IMR-90 (cell line): ENCODE results near the gene DCAF6. TPM values are rescaled to one million over a fixed set of nuclear protein-coding genes. Genes with fewer than 3 reads are reported as not detected.

Source experiments
- ATAC-seq: fragments of 200-7000 bp; cut with Tn5 transposase; 2 replicates; pipeline ENCODE4 v1.9.1; 2020; ENCODE audit warnings: low read depth, mild to moderate bottlenecking, moderate library complexity
- BruUV-seq: library from RNA; stranded (reverse); fragments of 400-500 nt; replicated peaks from 2 replicates; lab custom pipeline; 2021; lab: Mats Ljungman, UMichigan
- CTCF ChIA-PET: fragments of 300-600 bp; formaldehyde crosslinking; extraction: SDS; loops from one replicate; lab custom pipeline; 2021; ENCODE audit warnings: antibody characterized with exemption; lab: Yijun Ruan, JAX
- POLR2A ChIA-PET: fragments of 300-600 bp; sonication (Branson Sonifier 250); formaldehyde crosslinking; loops from one replicate; lab custom pipeline; 2022; ENCODE audit warnings: antibody characterized with exemption; ENCODE audit not compliant: unreplicated experiment; lab: Charles Lee
- DNase-seq: peaks from one replicate; pipeline ENCODE4 v3.0.0; 2013
- H2AFZ ChIP-seq: replicated peaks from 2 replicates; pipeline ENCODE3; 2013; ENCODE audit warnings: low read length, mild to moderate bottlenecking; ENCODE audit not compliant: poor library complexity
- H2AK5ac ChIP-seq: 2 replicates; pipeline ENCODE4 v1.6.1; 2013; ENCODE audit warnings: low read depth, low read length, inconsistent platforms
- H2AK9ac ChIP-seq: replicated peaks from 2 replicates; pipeline ENCODE3; 2013; ENCODE audit warnings: mild to moderate bottlenecking, low read depth, low read length, moderate library complexity; ENCODE audit not compliant: poor library complexity
- H2BK120ac ChIP-seq: 2 replicates; pipeline ENCODE4 v1.6.1; 2013; ENCODE audit warnings: low read depth, low read length, inconsistent platforms
- H2BK15ac ChIP-seq: 3 replicates; pipeline ENCODE4 v1.6.1; 2013; ENCODE audit warnings: low read depth, low read length, inconsistent platforms
- H2BK20ac ChIP-seq: 2 replicates; pipeline ENCODE4 v1.6.1; 2013; ENCODE audit warnings: low read depth, mild to moderate bottlenecking, inconsistent platforms, low read length, moderate library complexity
- H2BK5ac ChIP-seq: 2 replicates; pipeline ENCODE4 v1.6.1; 2013; ENCODE audit warnings: mild to moderate bottlenecking, low read depth, low read length, inconsistent platforms; ENCODE audit not compliant: poor library complexity, severe bottlenecking
- H3K14ac ChIP-seq: replicated peaks from 2 replicates; pipeline ENCODE4 v1.6.1; 2013; ENCODE audit warnings: low read depth, low read length, inconsistent platforms
- H3K18ac ChIP-seq: 2 replicates; pipeline ENCODE4 v1.6.1; 2013; ENCODE audit warnings: low read depth, low read length, control low read depth
- H3K23ac ChIP-seq: 2 replicates; pipeline ENCODE4 v1.6.1; 2013; ENCODE audit warnings: low read depth, low read length, inconsistent platforms
- H3K27ac ChIP-seq: 2 replicates; pipeline ENCODE4 v1.5.1; 2013; ENCODE audit warnings: mild to moderate bottlenecking, control low read depth, low read length; ENCODE audit not compliant: insufficient read depth
- H3K27me3 ChIP-seq: 2 replicates; pipeline ENCODE4 v1.6.1; 2013; ENCODE audit warnings: low read length; ENCODE audit not compliant: control insufficient read depth, insufficient read depth
- H3K36me3 ChIP-seq: 2 replicates; pipeline ENCODE4 v1.6.1; 2013; ENCODE audit warnings: low read length, mixed read lengths; ENCODE audit not compliant: control insufficient read depth, insufficient read depth
- H3K4ac ChIP-seq: 2 replicates; pipeline ENCODE4 v1.6.1; 2013; ENCODE audit warnings: low read depth, low read length, inconsistent platforms
- H3K4me1 ChIP-seq: 2 replicates; pipeline ENCODE4 v1.6.1; 2013; ENCODE audit warnings: low read length, mixed read lengths; ENCODE audit not compliant: control insufficient read depth, insufficient read depth
- H3K4me2 ChIP-seq: 2 replicates; pipeline ENCODE4 v1.6.1; 2013; ENCODE audit warnings: low read depth, mild to moderate bottlenecking, control low read depth, low read length, moderate library complexity
- H3K4me3 ChIP-seq: 2 replicates; pipeline ENCODE4 v1.5.1; 2013; ENCODE audit warnings: low read depth, mild to moderate bottlenecking, control low read depth, low read length, moderate library complexity; ENCODE audit not compliant: insufficient read depth
- H3K56ac ChIP-seq: 2 replicates; pipeline ENCODE4 v1.6.1; 2013; ENCODE audit warnings: low read length, inconsistent platforms; ENCODE audit not compliant: insufficient read depth; ENCODE audit errors: extremely low read depth
- H3K79me1 ChIP-seq, 2 experiments: 2 replicates each; pipeline ENCODE4 v1.6.1; 2013; ENCODE audit warnings: low read length in 2 of 2, inconsistent platforms in 1 of 2, low read depth in 1 of 2
- H3K9ac ChIP-seq: 2 replicates; pipeline ENCODE4 v1.6.1; 2013; ENCODE audit warnings: low read depth, low read length, control low read depth
- H3K9me1 ChIP-seq: 2 replicates; pipeline ENCODE4 v1.6.1; 2013; ENCODE audit warnings: low read length, inconsistent platforms; ENCODE audit not compliant: insufficient read depth
- H3K9me3 ChIP-seq: 2 replicates; pipeline ENCODE4 v1.6.1; 2013; ENCODE audit warnings: low read length; ENCODE audit not compliant: control insufficient read depth, insufficient read depth
- H4K20me1 ChIP-seq: 2 replicates; pipeline ENCODE4 v1.6.1; 2013; ENCODE audit warnings: low read length, inconsistent platforms; ENCODE audit not compliant: insufficient read depth
- H4K5ac ChIP-seq: 2 replicates; pipeline ENCODE4 v1.6.1; 2013; ENCODE audit warnings: mild to moderate bottlenecking, low read depth, low read length, control low read depth
- H4K8ac ChIP-seq, 2 experiments: 2 replicates each; pipeline ENCODE4 v1.6.1; 2013; ENCODE audit warnings: low read depth in 2 of 2, low read length in 2 of 2, control low read depth in 1 of 2, inconsistent platforms in 1 of 2
- H4K91ac ChIP-seq: 2 replicates; pipeline ENCODE4 v1.6.1; 2013; ENCODE audit warnings: low read depth, low read length, inconsistent platforms; ENCODE audit not compliant: insufficient read depth
- BHLHE40 ChIP-seq: fragments of 150-350 bp; IDR thresholded peaks from 2 replicates; pipeline ENCODE4 v1.6.1; 2016; ENCODE audit warnings: mild to moderate bottlenecking, low read depth, low read length
- CEBPB ChIP-seq: IDR thresholded peaks from 2 replicates; pipeline ENCODE4 v1.6.1; 2012; ENCODE audit warnings: low read depth, low read length, improper control_type of control experiment
- CHD1 ChIP-seq: IDR thresholded peaks from 2 replicates; pipeline ENCODE4 v1.6.1; 2012; ENCODE audit warnings: low read depth, low read length, improper control_type of control experiment
- FOS ChIP-seq: fragments of 150-350 bp; IDR thresholded peaks from 2 replicates; pipeline ENCODE4 v1.6.1; 2016; ENCODE audit warnings: low read depth, low read length
- MAFK ChIP-seq: IDR thresholded peaks from 2 replicates; pipeline ENCODE4 v1.6.1; 2012; ENCODE audit warnings: low read depth, low read length, improper control_type of control experiment
- MAZ ChIP-seq: IDR thresholded peaks from 2 replicates; pipeline ENCODE4 v1.6.1; 2012; ENCODE audit warnings: low read depth, mild to moderate bottlenecking, low read length, improper control_type of control experiment, moderate library complexity, borderline replicate concordance
- MXI1 ChIP-seq: IDR thresholded peaks from 2 replicates; pipeline ENCODE4 v1.6.1; 2012; ENCODE audit warnings: low read depth, mild to moderate bottlenecking, low read length, moderate library complexity, borderline replicate concordance
- NFE2L2 ChIP-seq: fragments of 150-350 bp; IDR thresholded peaks from 2 replicates; pipeline ENCODE4 v1.6.1; 2016; ENCODE audit warnings: low read depth, mild to moderate bottlenecking, low read length
- POLR2A ChIP-seq: IDR thresholded peaks from 2 replicates; pipeline ENCODE4 v1.6.1; 2012; ENCODE audit warnings: mild to moderate bottlenecking, low read depth, low read length
- RAD21 ChIP-seq: IDR thresholded peaks from 2 replicates; pipeline ENCODE4 v1.6.1; 2012; ENCODE audit warnings: low read length, improper control_type of control experiment
- RCOR1 ChIP-seq: IDR thresholded peaks from 2 replicates; pipeline ENCODE4 v1.6.1; 2012; ENCODE audit warnings: mild to moderate bottlenecking, low read length, improper control_type of control experiment; ENCODE audit not compliant: insufficient replicate concordance
- RFX5 ChIP-seq: IDR thresholded peaks from 2 replicates; pipeline ENCODE4 v1.8.0; 2012; ENCODE audit warnings: low read depth, mild to moderate bottlenecking, low read length, moderate library complexity
- SMC3 ChIP-seq: fragments of 150-350 bp; IDR thresholded peaks from 2 replicates; pipeline ENCODE4 v1.6.1; 2016; ENCODE audit warnings: low read depth, mild to moderate bottlenecking, antibody characterized with exemption, low read length, moderate library complexity
- WGBS, 2 experiments: methylation state at CpG; one replicate each; pipeline versions ENCODE4 v1.1.5 to v1.1.7; 2013; ENCODE audit warnings: missing lambda C conversion rate in 2 of 2; ENCODE audit not compliant: insufficient read length in 1 of 2; ENCODE audit errors: extremely low coverage in 2 of 2; 5-methylcytosine and 5-hydroxymethylcytosine counted together
- dilution Hi-C: fragments of 300-500 bp; cut with HindIII; formaldehyde crosslinking; loops from one replicate; pipeline ENCODE4 v1.14.3; 2018; ENCODE audit warnings: low sequenced_read_pairs; ENCODE audit not compliant: unreplicated experiment
- in situ Hi-C: fragments of 300-500 bp; cut with MboI; formaldehyde crosslinking; loops from 3 replicates; pipeline ENCODE4 v1.14.3; 2019; ENCODE audit warnings: low sequenced_read_pairs, inconsistent platforms, mixed read lengths
- intact Hi-C: fragments of 100-400 bp; cut with micrococcal nuclease; formaldehyde crosslinking; loops from 2 replicates; pipeline ENCODE4 v1.10.0; 2022
- polyA plus RNA-seq, 3 experiments: library from polyadenylated mRNA; depleted of rRNA; stranded (reverse); fragments of >200 nt; gene quantifications; 2 replicates each; pipeline ENCODE4 v1.2.3, GENCODE V29; 2012; ENCODE audit warnings: low replicate concordance in 1 of 3
- total RNA-seq: library from RNA; depleted of rRNA; stranded (reverse); fragments of >200 nt; gene quantifications from 2 replicates; pipeline ENCODE4 v1.2.3, GENCODE V29; 2012
- TF ChIP-seq, protein P1 (sequence below): conservative IDR thresholded peaks from 2 replicates; pipeline ENCODE4 v1.5.1; 2012; ENCODE audit warnings: mild to moderate bottlenecking, low read depth, low read length, improper control_type of control experiment
- TF ChIP-seq, protein P2 (sequence below): fragments of 150-350 bp; IDR thresholded peaks from 2 replicates; pipeline ENCODE4 v1.6.1; 2017; ENCODE audit warnings: mild to moderate bottlenecking, antibody characterized with exemption, low read length, low read depth
- TF ChIP-seq, protein P3 (sequence below): fragments of 150-350 bp; IDR thresholded peaks from 2 replicates; pipeline ENCODE4 v1.6.1; 2016; ENCODE audit warnings: low read depth, mild to moderate bottlenecking, low read length, moderate library complexity, borderline replicate concordance

Gene DCAF6
- total and polyA plus RNA-seq, 2 of the 4 experiments (the other 2 are of a cell fraction): 60.4 to 88.7 TPM

DNA sequence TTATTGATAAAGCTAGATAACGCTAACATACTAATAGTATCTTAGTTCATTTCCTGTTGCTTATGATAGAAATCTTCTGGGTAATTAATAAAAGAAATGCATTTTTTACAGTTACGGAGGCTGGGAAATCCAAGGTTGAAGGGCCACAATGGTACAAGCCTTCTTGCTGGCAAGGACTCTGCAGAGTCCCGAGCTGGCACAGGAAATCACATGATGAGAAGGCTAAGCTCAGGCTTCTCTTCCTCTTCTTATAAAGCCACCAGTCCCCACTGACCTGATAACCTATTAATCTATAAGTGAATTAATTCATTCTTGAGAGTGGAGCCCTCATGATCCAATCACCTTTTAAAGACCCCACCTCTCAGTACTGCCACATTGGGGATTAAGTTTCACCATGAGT, 117.6 kb downstream of the DCAF6 start:
- POLR2A ChIA-PET: no interaction called here
- Histone ChIP-seq H3K9ac (no peak overlapping the region), H2AFZ (no peak overlapping the region), H2BK5ac (no peak overlapping the region), H2BK120ac (no peak overlapping the region), H3K27ac (no peak overlapping the region), H3K9me3 (no peaks in the 10 kb centered on the region), H2BK15ac (no peak overlapping the region), H4K8ac (no peak overlapping the region), H3K79me1 (peaks cover 7 to 26% of the 10 kb centered on the region in 2 experiments; a peak in 3 of 4 replicates), H3K36me3 (0 out of 2 replicates have a peak, but pooled peaks cover 2% of the 10 kb centered on the region), H4K91ac (no peak overlapping the region), H2BK20ac (no peak overlapping the region), H4K20me1 (no peaks in the 10 kb centered on the region; the same call in 1 of the 2 replicates), H3K4me1 (peaks cover 3% of the 10 kb centered on the region), H3K56ac (no peak overlapping the region), H3K4me3 (no peak overlapping the region), H3K4ac (no peak overlapping the region), H3K9me1 (no peaks in the 10 kb centered on the region), H2AK9ac (no peak overlapping the region), H3K23ac (no peak overlapping the region), H3K18ac (no peak overlapping the region), H3K14ac (no peak overlapping the region), H3K27me3 (no peaks in the 10 kb centered on the region), H4K5ac (no peak overlapping the region), H3K4me2 (no peak overlapping the region), H2AK5ac (no peak overlapping the region)
- intact Hi-C loops: loop anchor here (10.0 kb wide), 1 partner anchor 49 kb away; no protein-coding TSS in a partner anchor
- CTCF ChIA-PET: interaction anchor here (1.0 to 1.2 kb wide), 2 partner anchors 13 to 28 kb away, joined by 3 to 6 read pairs; no protein-coding TSS in a partner anchor
- dilution Hi-C loops: no loop called here
- WGBS, 2 experiments: no CpG with 5 or more reads among the region's 3 CpGs
- ATAC-seq: no peak
- TF ChIP-seq MAFK (no peak), FOS (no peak), POLR2A (no peak), CHD1 (no peak), MAZ (no peak), RFX5 (no peak), MXI1 (no peak), RCOR1 (no peak), RAD21 (no peak), BHLHE40 (no peak), SMC3 (no peak), NFE2L2 (no peak), CEBPB (no peak)
- TF ChIP-seq, protein P1, sequence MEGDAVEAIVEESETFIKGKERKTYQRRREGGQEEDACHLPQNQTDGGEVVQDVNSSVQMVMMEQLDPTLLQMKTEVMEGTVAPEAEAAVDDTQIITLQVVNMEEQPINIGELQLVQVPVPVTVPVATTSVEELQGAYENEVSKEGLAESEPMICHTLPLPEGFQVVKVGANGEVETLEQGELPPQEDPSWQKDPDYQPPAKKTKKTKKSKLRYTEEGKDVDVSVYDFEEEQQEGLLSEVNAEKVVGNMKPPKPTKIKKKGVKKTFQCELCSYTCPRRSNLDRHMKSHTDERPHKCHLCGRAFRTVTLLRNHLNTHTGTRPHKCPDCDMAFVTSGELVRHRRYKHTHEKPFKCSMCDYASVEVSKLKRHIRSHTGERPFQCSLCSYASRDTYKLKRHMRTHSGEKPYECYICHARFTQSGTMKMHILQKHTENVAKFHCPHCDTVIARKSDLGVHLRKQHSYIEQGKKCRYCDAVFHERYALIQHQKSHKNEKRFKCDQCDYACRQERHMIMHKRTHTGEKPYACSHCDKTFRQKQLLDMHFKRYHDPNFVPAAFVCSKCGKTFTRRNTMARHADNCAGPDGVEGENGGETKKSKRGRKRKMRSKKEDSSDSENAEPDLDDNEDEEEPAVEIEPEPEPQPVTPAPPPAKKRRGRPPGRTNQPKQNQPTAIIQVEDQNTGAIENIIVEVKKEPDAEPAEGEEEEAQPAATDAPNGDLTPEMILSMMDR: no peak
- TF ChIP-seq, protein P2, sequence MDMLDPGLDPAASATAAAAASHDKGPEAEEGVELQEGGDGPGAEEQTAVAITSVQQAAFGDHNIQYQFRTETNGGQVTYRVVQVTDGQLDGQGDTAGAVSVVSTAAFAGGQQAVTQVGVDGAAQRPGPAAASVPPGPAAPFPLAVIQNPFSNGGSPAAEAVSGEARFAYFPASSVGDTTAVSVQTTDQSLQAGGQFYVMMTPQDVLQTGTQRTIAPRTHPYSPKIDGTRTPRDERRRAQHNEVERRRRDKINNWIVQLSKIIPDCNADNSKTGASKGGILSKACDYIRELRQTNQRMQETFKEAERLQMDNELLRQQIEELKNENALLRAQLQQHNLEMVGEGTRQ: no peak
- TF ChIP-seq, protein P3, sequence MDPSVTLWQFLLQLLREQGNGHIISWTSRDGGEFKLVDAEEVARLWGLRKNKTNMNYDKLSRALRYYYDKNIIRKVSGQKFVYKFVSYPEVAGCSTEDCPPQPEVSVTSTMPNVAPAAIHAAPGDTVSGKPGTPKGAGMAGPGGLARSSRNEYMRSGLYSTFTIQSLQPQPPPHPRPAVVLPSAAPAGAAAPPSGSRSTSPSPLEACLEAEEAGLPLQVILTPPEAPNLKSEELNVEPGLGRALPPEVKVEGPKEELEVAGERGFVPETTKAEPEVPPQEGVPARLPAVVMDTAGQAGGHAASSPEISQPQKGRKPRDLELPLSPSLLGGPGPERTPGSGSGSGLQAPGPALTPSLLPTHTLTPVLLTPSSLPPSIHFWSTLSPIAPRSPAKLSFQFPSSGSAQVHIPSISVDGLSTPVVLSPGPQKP: no peak
- in situ Hi-C loops: no loop called here
- DNase-seq: no peak
- no TSS peak for BruUV-seq
